ENCODE results near the gene TIFAB. TPM values are rescaled to one million over a fixed set of nuclear protein-coding genes. Genes with fewer than 3 reads are reported as not detected.

TIFAB gene
- total RNA-seq, 1 experiment from 2014 or later = not detected

- H3K4me3 ChIP-seq = no peak overlapping the region
- H3K36me3 ChIP-seq = no peaks in the 10 kb centered on the region
- H3K27me3 ChIP-seq = peaks cover 5% of the 10 kb centered on the region; the same call in 1 of the 2 replicates
- H3K9me3 ChIP-seq = peaks cover 4% of the 10 kb centered on the region; the same call in 1 of the 2 replicates
- DNase-seq = no peak
Observed at GRCh38 chr5:135425641-135426040, 26.5 kb downstream of the TIFAB start.

GRCh38 chr5:135423846-135424168, 28.3 kb downstream of the TIFAB start:
- Histone ChIP-seq H3K36me3 (no peaks in the 10 kb centered on the region), H3K4me3 (no peak overlapping the region), H3K27me3 (peaks cover 9% of the 10 kb centered on the region), H3K9me3 (peaks cover 10% of the 10 kb centered on the region)
- DNase-seq = no peak

- H3K4me3 ChIP-seq = no peak overlapping the region
- H3K36me3 ChIP-seq = no peaks in the 10 kb centered on the region
- H3K9me3 ChIP-seq = peaks cover 8% of the 10 kb centered on the region
- no peak for DNase-seq
- H3K27me3 ChIP-seq = peaks cover 13% of the 10 kb centered on the region
Observed at GRCh38 chr5:135423146-135423845, 28.9 kb downstream of the TIFAB start.

- H3K9me3 ChIP-seq = peaks cover 13% of the 10 kb centered on the region
- peaks cover 21% of the 10 kb centered on the region for H3K27me3 ChIP-seq
- no peak for DNase-seq
- H3K4me3 ChIP-seq = no peak overlapping the region
- H3K36me3 ChIP-seq = no peaks in the 10 kb centered on the region
Observed at GRCh38 chr5:135422419-135422818, 29.7 kb downstream of the TIFAB start.

GRCh38 chr5:135417083-135417482, 35.1 kb downstream of the TIFAB start:
- DNase-seq = no peak
- peaks cover 45% of the 10 kb centered on the region for H3K27me3 ChIP-seq
- H3K4me3 ChIP-seq = no peak overlapping the region
- peaks cover 13% of the 10 kb centered on the region for H3K9me3 ChIP-seq
- no peaks in the 10 kb centered on the region for H3K36me3 ChIP-seq

GRCh38 chr5:135405082-135405481, 47.1 kb downstream of the TIFAB start:
- Histone ChIP-seq H3K27me3 (no peaks in the 10 kb centered on the region), H3K9me3 (no peaks in the 10 kb centered on the region), H3K36me3 (no peaks in the 10 kb centered on the region), H3K4me3 (no peak overlapping the region)
- no peak for DNase-seq

- no peak for DNase-seq
- H3K4me3 ChIP-seq = no peak overlapping the region
Observed at GRCh38 chr5:135402031-135402430, 50.1 kb downstream of the TIFAB start.

GRCh38 chr5:135400866-135401265, 51.3 kb downstream of the TIFAB start:
- no peaks in the 10 kb centered on the region for H3K27me3 ChIP-seq
- H3K4me3 ChIP-seq = no peak overlapping the region
- H3K9me3 ChIP-seq = no peaks in the 10 kb centered on the region
- no peak for DNase-seq
- peaks cover 26% of the 10 kb centered on the region for H3K36me3 ChIP-seq

More at GRCh38 chr5:135402031-135402430, 50.1 kb downstream of the TIFAB start:
- Histone ChIP-seq H3K36me3 (peaks cover 14% of the 10 kb centered on the region), H3K27me3 (no peaks in the 10 kb centered on the region), H3K9me3 (no peaks in the 10 kb centered on the region)

GRCh38 chr5:135399794-135400542, 52.2 kb downstream of the TIFAB start:
- no peak for DNase-seq
- Histone ChIP-seq H3K36me3 (peaks cover 34% of the 10 kb centered on the region), H3K4me3 (peak overlapping the region; percentile 99), H3K27me3 (no peaks in the 10 kb centered on the region), H3K9me3 (no peaks in the 10 kb centered on the region)

GRCh38 chr5:135398855-135399793, 53.0 kb downstream of the TIFAB start, which contains the start of gene MACROH2A1:
MACROH2A1 (minus strand) TSS chr5:135399231; CDS start chr5:135389093, 10,138 bp downstream.
- H3K27me3 ChIP-seq = no peaks in the 10 kb centered on the region
- peak within 1 kb of the TSS; percentile 99 for H3K4me3 ChIP-seq
- peaks cover 36% of the 10 kb centered on the region for H3K36me3 ChIP-seq
- peak; percentile 94 for DNase-seq
- no peaks in the 10 kb centered on the region for H3K9me3 ChIP-seq

GRCh38 chr5:135398160-135398854, 53.8 kb downstream of the TIFAB start:
- DNase-seq = peak; percentile 74
- Histone ChIP-seq H3K4me3 (peak overlapping the region; percentile 99), H3K36me3 (peaks cover 41% of the 10 kb centered on the region), H3K9me3 (no peaks in the 10 kb centered on the region), H3K27me3 (no peaks in the 10 kb centered on the region)

Other genes starting within 250 kb of the TIFAB start
- gene MACROH2A1, start 53.1 kb downstream of the TIFAB start, total RNA-seq (2014; rRNA removed; shearing (Covaris generic); ENCODE audit: low replicate concordance) = 322 and 404 TPM in 2 replicates
- not detected in 2 replicates for gene DCANP1, start 5.0 kb downstream of the TIFAB start, total RNA-seq (2014; rRNA removed; shearing (Covaris generic); ENCODE audit: low replicate concordance)
- not detected in 2 replicates for gene NEUROG1, start 83.6 kb upstream of the TIFAB start, total RNA-seq (2014; rRNA removed; shearing (Covaris generic); ENCODE audit: low replicate concordance)
- 0.76 TPM in 1 of 2 replicates, not detected in the other for gene CXCL14, start 126.6 kb upstream of the TIFAB start, total RNA-seq (2014; rRNA removed; shearing (Covaris generic); ENCODE audit: low replicate concordance)

All from MG63 (cell line).